A673 (cell line): ENCODE data around the gene OBI1. TPM values are rescaled to one million over a fixed set of nuclear protein-coding genes. Genes with fewer than 3 reads are reported as not detected.

Source experiments
- BruUV-seq: library from RNA; stranded (reverse); fragments of 400-500 nt; replicated peaks from 2 replicates; lab custom pipeline; 2021; lab: Mats Ljungman, UMichigan
- CTCF ChIA-PET: fragments of 300-600 bp; sonication (Branson Sonifier 250); formaldehyde crosslinking; loops from one replicate; lab custom pipeline; 2022; ENCODE audit warnings: antibody characterized with exemption; lab: Charles Lee
- POLR2A ChIA-PET: fragments of 300-600 bp; sonication (Branson Sonifier 250); formaldehyde crosslinking; loops from one replicate; lab custom pipeline; 2022; ENCODE audit warnings: antibody characterized with exemption; ENCODE audit not compliant: low non-redundant PET; lab: Charles Lee
- DNase-seq: peaks from one replicate; pipeline ENCODE4 v3.0.0-alpha.2; 2015; ENCODE audit warnings: low spot score
- H3K27ac ChIP-seq: fragments of 200-600 bp; sonication (generic); 2 replicates; pipeline ENCODE4 v1.5.1; 2016; ENCODE audit warnings: mixed run types, low read depth, mild to moderate bottlenecking, mixed read lengths, antibody characterized with exemption, low read length; ENCODE audit not compliant: poor library complexity, severe bottlenecking
- H3K27me3 ChIP-seq: fragments of 200-600 bp; sonication (generic); replicated peaks from 2 replicates; pipeline ENCODE4 v1.6.1; 2017; ENCODE audit warnings: mixed run types, low read depth, mild to moderate bottlenecking, mixed read lengths, antibody characterized with exemption, low read length; ENCODE audit not compliant: insufficient read depth, poor library complexity
- H3K36me3 ChIP-seq: fragments of 200-600 bp; sonication (generic); 2 replicates; pipeline ENCODE4 v1.6.1; 2016; ENCODE audit warnings: mixed run types, mild to moderate bottlenecking, mixed read lengths, antibody characterized with exemption, low read length; ENCODE audit not compliant: insufficient read depth, poor library complexity, severe bottlenecking
- H3K4me1 ChIP-seq: fragments of 200-600 bp; sonication (generic); 2 replicates; pipeline ENCODE4 v1.6.1; 2017; ENCODE audit warnings: mixed run types, mild to moderate bottlenecking, mixed read lengths, antibody characterized with exemption, low read length; ENCODE audit not compliant: insufficient read depth, poor library complexity, severe bottlenecking
- H3K4me3 ChIP-seq: fragments of 200-600 bp; sonication (generic); 2 replicates; pipeline ENCODE4 v1.5.1; 2016; ENCODE audit warnings: low read depth, mixed run types, mild to moderate bottlenecking, mixed read lengths, low read length; ENCODE audit not compliant: poor library complexity, severe bottlenecking
- H3K9me3 ChIP-seq: fragments of 200-600 bp; sonication (generic); 2 replicates; pipeline ENCODE4 v1.6.1; 2016; ENCODE audit warnings: mixed run types, low read depth, mild to moderate bottlenecking, mixed read lengths, antibody characterized with exemption, low read length; ENCODE audit not compliant: poor library complexity, severe bottlenecking
- EZH2 ChIP-seq: fragments of 200-600 bp; sonication (generic); IDR thresholded peaks from 2 replicates; pipeline ENCODE4 v1.6.1; 2017; ENCODE audit warnings: borderline replicate concordance, low read depth, mild to moderate bottlenecking, mixed read lengths, antibody characterized with exemption, low read length; ENCODE audit not compliant: poor library complexity, severe bottlenecking
- intact Hi-C: fragments of 100-400 bp; cut with micrococcal nuclease; formaldehyde crosslinking; loops from one replicate; pipeline ENCODE4 v1.10.0; 2022; ENCODE audit not compliant: unreplicated experiment
- total RNA-seq: library from RNA; stranded (reverse); gene quantifications from 2 replicates; pipeline ENCODE4 v1.2.3, GENCODE V29; 2021
- TF ChIP-seq, protein P1 (sequence below): fragments of 300-800, 200-600 bp; sonication (generic); conservative IDR thresholded peaks from 2 replicates; pipeline ENCODE4 v1.5.1; 2017; ENCODE audit warnings: low read depth, mild to moderate bottlenecking, antibody characterized with exemption, low read length, moderate library complexity, mixed read lengths

Gene OBI1
- total RNA-seq, 1 experiment from 2014 or later = 24.2 TPM

DNA sequence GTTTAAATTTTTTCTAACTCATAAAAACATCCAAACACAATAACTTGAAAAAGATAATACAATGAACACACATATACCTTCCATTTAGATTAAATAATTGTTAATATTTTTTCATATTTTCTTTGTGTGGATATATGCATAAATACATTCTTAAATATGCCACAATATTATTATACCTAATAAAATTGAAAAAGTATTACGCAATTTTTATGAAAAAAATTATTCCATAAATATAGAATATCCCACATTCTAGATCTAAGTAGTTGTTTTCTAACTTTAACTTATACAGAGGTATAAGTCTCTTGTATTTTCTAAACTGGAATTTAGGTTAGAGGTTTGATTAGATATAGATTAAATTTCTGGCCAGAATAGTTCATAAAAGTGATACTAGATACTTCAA lies 89.9 kb downstream of the OBI1 start:
- ChIA-PET CTCF (no interaction called here), POLR2A (no interaction called here)
- TF ChIP-seq, protein P1, sequence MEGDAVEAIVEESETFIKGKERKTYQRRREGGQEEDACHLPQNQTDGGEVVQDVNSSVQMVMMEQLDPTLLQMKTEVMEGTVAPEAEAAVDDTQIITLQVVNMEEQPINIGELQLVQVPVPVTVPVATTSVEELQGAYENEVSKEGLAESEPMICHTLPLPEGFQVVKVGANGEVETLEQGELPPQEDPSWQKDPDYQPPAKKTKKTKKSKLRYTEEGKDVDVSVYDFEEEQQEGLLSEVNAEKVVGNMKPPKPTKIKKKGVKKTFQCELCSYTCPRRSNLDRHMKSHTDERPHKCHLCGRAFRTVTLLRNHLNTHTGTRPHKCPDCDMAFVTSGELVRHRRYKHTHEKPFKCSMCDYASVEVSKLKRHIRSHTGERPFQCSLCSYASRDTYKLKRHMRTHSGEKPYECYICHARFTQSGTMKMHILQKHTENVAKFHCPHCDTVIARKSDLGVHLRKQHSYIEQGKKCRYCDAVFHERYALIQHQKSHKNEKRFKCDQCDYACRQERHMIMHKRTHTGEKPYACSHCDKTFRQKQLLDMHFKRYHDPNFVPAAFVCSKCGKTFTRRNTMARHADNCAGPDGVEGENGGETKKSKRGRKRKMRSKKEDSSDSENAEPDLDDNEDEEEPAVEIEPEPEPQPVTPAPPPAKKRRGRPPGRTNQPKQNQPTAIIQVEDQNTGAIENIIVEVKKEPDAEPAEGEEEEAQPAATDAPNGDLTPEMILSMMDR = no peak
- TF ChIP-seq EZH2 = no peak
- intact Hi-C loops = no loop called here
- Histone ChIP-seq H3K27me3 (no peaks in the 10 kb centered on the region), H3K9me3 (no peaks in the 10 kb centered on the region), H3K4me3 (no peak overlapping the region), H3K27ac (no peak overlapping the region), H3K36me3 (no peaks in the 10 kb centered on the region), H3K4me1 (no peaks in the 10 kb centered on the region)
- DNase-seq = no peak
- BruUV-seq = no TSS peak

DNA sequence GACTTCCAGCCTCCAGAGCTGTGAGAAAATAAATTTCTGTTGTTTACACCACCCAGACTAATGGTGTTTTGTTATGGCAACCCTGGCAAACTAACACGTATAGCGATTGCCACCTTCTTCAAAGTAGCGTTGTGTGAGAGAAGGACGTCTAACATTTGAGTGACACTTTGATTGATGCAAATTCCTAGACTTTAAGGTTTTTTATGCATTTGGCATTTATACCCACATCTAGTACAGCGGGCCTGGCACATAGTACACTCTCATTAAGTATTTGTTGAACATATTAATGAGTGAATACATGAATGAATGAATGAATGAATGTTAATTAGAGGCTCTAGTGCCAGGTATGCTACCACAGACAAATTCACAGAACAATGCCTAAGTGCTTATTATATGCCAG lies 92.3 kb downstream of the OBI1 start:
- ChIA-PET CTCF (no interaction called here), POLR2A (no interaction called here)
- no peaks in the 10 kb centered on the region for H3K36me3 ChIP-seq
- intact Hi-C loops = no loop called here
- BruUV-seq = no TSS peak
- H3K27me3 ChIP-seq = peaks cover 6% of the 10 kb centered on the region
- no peaks in the 10 kb centered on the region for H3K9me3 ChIP-seq
- no peaks in the 10 kb centered on the region for H3K4me1 ChIP-seq
- H3K27ac ChIP-seq = no peak overlapping the region
- no peak for DNase-seq
- no peak overlapping the region for H3K4me3 ChIP-seq
- TF ChIP-seq EZH2 = no peak
- TF ChIP-seq, protein P1 = no peak

Other genes starting within 250 kb of the OBI1 start
- gene POU4F1, start 55.6 kb downstream of the OBI1 start, total RNA-seq = 12.6 and 16.8 TPM in 2 replicates